Activated CD4-positive, CD25-positive, alpha-beta regulatory T cell treated with anti-CD3 and anti-CD28 coated beads, Interleukin-2, amount 50 U/mL, for 16 hours (primary cell): ENCODE measurements around the gene GEN1.
"Not testable (repeated sequence)": the region's sequence is repeated elsewhere in the genome, so short reads cannot be mapped to it uniquely, and the experiment has no call there.

ENCODE experiments used
- DNase-seq: peaks from one replicate; pipeline ENCODE4 v3.0.0-alpha.2; 2020; ENCODE audit warnings: low read depth, low spot score

Gene GEN1

DNA sequence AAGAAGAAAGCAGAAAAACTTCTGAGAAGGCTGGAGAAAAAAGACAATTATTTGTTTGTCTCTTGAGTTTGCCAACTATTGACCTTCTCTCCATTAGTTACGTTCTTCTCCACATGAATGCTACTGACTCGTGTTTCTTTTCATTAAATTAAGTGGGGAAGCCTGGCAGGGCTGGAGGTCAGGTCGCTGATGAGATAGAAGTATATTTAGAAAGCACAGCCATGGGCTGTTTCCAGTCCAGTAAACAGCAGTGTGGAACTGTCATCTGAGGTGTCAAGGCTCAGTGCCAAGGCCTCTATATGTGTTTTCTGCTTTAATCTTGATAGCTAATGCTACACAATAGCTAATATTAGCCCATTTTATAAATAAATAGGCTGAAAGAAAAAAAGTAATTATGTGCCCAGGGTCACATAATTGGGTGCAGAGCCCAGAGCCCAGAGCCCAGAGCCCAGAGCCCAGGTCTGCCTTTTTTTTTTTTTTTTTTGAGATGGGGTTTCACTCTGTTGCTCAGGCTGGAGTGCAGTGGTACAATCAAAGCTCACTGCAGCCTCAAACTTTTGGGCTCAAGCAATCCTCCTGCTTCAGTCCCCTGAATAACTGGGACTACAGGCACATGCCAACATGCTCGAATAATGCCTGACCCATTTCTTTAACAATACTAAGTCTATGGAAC, 68.6 kb downstream of the GEN1 start:
- no peak for DNase-seq

DNA sequence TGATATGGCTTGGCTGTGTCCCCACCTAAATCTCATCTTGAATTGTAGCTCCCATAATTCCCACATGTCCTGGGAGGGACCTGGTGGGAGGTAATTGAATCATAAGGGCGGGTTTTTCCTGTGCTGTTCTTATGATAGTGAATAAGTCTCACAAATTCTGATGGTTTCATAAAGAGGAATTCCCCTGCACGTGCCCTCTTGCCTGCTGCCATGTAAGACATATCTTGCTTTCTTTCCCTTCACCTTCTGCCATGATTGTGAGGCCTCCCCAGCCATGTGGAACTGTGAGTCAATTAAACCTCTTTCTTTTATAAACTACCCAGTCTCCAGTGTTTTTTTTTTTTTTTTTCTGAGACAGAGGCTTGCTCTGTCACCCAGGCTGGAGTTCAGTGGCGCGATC, 69.7 kb downstream of the GEN1 start:
- not testable (repeated sequence) for DNase-seq

DNA sequence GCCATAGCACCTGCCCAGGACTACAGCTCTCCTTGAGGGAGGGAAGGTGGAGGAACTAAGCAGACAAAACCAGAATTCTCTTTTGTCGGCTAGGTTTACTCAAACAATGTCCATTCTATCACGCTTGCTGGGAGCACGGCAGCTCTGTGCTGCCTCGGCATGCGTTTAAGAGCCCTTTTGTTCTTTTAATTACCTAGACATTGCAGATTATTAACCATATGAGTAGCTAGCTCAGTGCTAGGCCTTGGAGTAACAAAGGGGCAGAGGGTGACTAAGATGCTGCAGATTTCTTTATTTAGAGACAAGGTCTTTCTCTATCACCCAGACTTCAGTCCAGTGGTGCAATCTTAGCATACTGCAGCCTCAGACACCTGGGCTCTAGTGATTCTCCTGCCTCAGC, 73.4 kb downstream of the GEN1 start:
- DNase-seq = no peak

DNA sequence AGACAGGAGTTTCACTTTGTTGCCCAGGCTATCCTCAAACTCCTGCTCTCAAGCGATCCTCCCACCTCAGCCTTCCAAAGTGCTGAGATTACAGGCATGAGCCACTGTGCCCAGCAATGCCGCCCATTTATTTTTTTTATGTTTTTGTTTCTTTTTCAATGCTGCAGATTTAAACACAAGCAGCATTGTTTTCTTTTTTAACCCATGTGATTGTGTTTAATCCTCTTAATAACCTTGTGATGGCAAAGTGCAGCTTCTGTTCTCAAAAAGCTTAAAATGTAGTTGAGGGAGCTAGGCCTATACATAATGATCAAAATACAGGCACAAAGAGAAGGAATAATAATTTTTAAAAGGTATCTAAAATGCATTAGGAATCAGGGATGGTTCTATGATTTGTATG, 73.8 kb downstream of the GEN1 start:
- no peak for DNase-seq

DNA sequence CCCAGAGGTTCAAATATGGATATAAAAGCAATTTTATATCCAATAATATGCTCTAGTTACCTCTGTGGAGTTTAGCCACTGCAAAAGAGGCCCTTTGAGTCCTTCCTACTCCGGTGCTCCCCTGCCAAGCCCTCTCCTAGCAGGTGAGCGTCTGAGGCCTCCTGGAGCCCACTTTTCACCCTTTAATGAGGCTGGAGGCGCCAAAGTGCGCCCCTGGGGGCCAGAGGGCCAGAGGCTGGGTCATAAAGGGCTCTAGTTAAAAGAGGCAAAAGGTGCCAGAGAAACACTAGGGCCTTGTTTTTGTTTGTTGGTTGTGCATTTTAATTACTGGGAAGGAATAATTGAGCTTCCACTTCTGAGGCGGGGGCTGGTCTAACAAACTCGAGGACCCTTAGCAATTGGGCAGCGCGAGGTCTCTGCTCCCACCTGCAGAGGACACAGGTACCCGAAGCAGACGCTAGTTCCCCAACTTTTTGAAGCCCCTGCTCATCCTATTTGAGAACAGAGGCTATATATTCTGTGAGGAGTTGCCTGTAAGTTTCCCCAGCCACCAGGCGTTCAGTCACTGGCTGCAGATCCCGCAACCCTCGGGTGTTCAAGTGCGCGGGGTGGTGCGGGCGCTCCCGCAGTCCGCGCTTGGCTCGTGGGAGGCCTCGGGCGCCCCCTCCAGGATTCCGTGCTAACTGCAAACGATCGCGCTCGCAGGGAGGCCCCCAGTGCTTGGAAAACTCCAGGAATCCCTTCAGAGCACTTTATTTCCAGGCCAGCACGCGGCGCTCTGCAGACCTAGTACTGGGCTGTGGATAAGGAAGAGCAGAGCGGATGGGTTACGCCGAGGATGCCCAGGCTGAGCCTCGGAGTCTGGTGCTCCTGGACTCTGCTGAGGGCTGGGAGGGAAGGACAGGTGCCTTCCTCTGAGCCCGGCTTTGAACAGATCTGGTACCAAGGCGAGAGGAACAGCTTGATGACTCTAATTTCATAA, 76.4 kb downstream of the GEN1 start:
- DNase-seq = no peak

DNA sequence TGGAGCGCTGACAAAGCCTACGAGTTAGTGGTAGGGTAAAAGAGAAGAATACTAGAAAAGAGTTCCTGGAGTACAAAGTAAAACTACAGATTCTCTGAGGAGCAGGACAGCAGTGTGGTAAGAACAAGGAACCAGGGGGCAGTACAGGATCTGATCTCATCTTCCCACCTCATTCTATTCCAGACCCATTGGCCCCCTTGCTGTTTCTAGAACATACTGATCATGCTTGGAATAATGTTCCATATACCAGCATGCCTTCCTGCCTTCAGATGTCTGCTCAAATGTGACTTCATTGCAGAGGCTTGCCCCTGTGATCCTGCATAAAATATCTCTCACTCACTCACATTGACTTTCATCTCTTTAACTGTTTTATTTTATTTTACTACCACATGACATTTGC, 81.6 kb downstream of the GEN1 start:
- no peak for DNase-seq
